COR-L47 (cell line): ENCODE results near the gene GTF2F2.

Experiments
- DNase-seq: peaks from one replicate; lab custom pipeline; 2025; lab: John Stamatoyannopoulos, UW

Gene GTF2F2

DNA sequence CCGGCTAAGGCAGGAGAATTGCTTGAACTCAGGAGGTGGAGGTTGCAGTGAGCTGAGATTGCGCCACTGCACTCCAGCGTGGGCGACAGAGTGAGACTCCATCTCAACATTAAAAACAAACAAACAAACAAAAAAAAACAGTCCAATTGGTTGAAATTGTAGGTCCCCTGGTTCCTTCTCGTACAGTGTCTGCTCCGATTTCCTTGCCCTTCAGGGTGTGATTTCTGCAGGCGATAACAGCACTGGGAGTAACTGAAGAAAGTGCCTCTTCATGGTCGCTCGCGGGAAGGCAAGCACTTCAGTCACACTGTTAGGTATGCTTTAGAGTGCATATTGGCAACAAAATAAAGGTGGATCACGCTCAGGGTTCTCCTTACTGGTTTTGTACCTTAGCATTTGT is 181.0 kb downstream of the GTF2F2 start:
- DNase-seq = no peak

DNA sequence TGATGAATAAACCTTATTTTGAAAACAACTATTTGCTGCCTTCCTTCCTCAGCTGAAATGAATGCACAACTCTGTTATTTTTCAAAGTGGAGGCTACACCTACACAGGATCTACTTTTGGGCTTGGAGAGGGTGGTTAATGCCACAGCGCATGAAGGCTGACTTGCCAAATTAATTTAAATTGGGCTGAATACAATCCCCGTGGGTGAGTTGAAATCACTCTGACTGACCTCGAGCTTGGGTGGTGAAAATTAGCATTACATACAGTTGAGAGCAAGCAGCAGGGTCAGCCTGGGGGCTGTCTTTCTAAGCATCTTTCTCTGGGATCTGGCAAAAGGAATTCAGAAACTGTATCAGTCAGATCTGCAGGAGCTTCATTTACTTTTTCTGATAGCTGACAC is 182.2 kb downstream of the GTF2F2 start:
- DNase-seq = no peak

DNA sequence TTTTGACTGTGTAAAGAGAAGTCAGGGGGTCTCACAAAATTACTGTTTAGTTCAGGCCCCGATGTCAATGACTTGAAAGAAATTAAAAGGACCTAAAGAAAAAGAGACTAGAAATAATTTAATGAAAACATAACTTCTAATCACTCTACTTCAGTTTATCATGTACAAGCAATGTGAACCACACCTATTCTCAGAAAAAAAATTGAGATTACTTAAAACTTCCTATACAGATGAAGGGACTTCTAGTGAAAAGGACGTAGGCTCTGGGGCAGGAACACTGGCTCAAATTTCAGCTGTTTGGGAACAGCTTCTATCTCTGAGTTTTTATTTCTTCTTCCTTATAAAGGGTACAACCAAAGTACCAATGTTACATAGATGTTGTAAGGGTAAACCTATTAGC is 182.7 kb downstream of the GTF2F2 start:
- no peak for DNase-seq

DNA sequence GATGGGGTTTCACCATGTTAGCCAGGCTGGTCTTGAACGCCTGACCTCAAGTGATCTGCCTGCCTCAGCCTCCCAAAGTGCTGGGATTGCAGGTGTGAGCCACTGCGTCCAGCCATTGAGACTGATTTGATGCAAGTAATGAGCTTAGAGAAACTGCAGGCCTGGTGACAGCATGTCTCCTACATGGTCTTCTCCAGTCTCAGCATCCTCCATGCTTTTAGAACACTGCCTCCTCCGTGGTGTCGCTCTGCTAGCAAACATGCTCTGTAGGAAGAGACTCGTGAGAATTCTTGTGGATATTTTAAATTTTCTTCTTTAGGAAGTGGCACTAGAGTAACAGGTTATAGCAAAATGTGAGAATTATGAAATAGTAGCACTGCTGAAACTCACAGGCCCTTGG is 183.6 kb downstream of the GTF2F2 start:
- DNase-seq = no peak

DNA sequence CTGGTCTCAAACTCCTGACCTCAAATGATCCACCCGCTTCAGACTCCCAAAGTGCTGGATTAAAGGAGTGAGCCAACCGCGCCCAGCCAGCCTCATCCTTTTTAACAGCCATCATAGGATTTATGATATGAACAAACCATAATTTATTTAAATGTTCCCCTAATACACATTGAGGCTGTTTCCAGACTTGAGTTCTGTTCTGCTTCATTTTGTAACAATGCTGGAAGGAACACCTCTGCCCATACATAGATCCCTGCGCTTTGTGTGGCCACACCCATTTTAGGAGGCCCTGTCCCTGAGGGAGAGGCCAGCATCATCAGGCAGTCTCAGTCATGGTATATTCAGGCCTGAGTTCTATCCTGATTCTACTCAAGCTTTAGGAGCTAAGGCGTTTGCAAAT is 184.8 kb downstream of the GTF2F2 start:
- DNase-seq = no peak

DNA sequence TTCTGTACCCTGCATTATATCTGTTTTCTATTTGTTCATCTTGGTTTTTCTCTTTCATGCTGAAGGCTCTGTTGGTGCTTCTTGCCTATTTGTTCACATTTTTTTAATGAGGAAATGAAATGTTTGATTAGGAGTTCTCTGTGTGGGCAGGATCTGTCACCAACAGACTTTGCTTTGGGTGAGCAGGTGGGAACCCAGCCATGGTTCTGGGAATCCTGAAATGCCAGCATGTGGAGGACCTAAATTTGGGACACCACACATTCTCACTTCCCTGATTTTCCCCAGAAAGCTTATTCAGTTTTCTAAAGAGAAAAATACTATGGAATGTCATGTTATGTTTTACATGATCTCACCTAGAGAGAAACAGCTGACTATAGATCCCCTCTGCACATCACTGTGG is 186.7 kb downstream of the GTF2F2 start:
- no peak for DNase-seq

DNA sequence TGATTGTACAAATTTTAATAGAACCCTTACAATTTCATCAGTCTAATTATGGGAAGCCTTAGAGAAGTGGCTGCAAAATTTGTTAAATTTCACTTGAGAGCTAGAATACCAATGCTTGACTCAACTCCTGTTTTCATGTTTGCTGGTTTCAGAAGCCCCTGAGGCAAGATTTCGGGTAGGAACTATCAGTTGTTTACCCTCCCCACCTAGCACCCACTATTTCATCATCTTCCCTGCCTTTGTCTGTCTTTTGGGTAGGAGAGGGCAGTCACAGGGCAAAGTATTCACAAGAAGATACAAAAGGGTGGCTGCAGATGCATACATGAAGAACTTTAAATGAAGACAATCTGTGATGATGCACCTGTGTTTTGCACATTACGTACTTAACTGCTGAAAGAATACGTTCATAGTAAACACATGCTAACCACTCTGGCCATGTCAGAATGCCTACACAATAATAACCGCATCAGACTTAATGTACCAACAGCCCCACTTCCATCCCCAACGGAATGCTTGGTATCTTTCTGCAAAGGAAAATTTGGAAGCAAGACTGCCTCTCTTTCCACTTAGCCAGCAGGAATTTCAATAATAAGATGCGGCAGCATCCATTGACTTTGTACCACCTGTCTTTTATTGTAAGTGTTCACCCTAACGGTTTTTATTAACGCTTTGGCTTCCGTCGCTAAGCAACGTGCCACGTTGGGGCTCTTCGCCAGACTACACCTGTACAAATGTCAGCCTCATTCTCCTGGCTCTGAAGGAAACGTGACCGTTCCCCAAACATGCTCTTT is 190.2 kb downstream of the GTF2F2 start:
- no peak for DNase-seq

DNA sequence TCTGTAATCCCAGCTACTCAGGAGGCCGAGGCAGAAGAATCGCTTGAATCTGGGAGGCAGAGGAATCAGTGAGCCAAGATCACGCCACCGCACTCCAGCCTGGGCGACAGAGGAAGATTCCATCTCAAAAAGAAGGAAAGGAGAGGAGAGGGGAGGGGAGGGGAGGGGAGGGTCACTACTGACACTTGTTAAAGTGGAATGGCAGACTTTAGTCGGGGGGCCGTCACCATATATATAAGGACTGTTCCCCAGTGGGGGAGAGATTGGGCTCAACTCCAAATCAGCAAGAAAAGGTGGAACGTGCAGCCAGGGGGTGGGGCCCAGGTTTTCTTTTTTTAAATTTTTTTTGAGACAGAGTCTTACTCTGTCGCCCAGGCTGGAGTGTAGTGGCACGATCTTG is 194.5 kb downstream of the GTF2F2 start:
- no peak for DNase-seq

DNA sequence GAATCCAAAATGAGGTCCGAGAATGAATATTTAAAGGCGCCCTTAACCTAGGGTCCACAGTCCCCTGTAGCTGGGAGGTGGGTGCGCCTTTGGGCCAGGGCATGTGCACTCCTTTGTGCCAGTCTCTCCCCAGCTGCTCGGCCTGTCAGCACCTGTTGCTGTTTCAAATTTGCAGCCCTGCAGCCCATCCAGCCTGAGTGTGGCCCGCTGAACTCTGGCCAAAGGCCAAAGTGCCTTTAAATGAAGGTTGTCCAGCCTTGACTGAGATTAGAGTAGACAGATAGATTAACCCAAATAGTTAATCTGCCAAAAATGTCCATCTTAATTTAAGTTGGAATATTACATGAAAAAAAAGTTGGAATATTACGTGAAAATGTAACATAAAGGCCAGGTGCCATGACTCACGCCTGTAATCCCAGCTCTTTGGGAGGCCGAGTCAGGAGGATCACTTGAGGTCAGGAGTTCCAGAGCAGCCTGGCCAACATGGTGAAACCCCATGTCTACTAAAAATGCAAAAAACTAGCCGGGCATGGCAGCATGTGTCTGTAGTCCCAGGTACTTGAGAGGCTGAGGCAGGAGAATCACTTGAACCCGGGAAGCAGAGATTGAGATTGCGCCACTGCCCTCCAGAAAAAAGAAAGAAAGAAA is 195.3 kb downstream of the GTF2F2 start:
- no peak for DNase-seq

DNA sequence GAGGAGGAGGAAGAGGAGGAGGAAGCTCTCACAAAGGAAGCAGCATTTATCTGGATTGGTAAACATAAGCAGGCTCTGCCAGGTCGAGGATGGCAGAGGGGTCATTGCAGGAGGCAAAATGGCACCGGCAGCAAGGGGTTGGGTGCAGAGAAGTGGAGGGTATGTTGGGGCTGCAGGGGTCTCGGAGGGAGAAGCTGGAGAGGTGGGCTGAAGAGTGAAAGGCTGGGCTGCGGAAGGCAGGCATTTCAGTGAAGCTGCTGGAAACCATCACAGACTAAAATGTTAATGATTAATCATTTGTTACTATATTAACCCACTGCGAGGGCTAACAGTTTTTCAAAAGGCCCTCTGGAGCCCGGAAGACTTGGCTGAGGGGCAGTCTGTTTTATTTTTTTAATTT is 196.0 kb downstream of the GTF2F2 start:
- DNase-seq = no peak

DNA sequence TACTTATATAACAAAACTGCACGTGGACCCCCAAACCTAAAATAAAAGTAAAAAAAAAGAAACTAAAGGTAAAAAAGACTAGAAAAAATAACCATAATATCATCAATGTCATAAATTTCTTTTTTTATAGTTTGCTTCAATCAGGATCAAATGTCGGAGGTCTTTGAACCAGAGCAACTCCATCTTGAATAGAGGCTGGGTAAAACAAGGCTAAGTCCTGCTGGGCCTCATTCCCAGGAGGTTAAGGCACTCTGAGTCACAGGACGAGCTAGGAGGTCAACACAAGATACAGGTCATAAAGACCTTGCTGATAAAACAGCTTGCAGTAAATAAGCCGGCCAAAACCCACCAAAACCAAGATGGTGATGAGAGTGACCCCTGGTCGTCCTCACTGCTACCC is 196.7 kb downstream of the GTF2F2 start:
- DNase-seq = no peak

DNA sequence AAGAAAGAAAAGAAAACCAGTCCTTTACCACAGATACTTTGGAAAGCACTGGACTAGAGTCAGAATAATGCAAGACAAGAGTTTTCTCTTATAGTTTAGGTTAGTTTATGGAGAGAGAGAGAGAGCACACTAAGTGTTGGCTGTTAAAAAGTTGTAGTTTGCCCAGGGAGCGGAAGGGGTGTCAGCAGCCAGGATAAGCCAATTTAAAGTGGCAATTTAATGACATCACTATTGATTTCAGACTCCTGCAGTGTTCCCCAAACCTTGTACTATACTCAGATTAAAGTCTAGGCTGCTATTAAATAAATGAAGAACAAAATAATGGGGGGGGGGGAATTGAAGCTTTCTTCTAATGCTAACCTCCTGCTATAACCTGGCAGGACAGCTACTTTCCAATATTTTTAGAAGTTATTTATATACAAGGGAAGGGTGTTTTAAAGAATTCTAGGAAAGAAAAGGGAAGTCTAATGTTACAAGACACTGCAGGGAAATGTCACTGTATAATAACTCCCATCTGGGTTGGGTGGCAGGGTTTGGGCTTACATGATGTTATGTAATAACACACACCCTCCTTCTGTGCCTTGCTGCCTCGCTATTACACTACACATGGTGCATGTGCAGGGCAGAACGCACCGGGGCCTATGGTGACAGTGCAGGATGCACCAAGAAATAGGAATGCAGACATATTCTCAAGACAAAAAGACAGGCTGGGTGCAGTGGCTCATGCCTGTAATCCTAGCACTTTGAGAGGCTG is 200.7 kb downstream of the GTF2F2 start:
- DNase-seq = no peak

DNA sequence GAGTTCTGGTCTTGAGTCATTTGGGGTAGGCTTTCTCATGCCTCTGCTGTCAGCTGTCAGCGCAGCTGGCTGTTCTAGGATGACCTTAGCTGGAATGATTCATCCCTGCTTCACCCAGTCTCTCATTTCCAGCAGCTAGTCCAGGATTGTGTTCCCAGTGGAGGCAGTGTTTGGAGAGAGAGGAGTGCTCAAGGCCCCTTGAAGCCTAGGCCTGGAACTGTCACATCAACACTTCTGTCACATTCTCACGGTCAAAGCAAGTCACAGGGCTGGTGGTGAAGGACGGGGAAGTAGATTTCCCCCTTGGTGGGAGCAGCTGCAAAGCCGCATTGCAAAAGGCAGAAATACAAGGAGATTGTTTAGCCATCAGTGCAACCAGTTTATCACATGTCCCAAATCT is 205.5 kb downstream of the GTF2F2 start:
- DNase-seq = no peak

DNA sequence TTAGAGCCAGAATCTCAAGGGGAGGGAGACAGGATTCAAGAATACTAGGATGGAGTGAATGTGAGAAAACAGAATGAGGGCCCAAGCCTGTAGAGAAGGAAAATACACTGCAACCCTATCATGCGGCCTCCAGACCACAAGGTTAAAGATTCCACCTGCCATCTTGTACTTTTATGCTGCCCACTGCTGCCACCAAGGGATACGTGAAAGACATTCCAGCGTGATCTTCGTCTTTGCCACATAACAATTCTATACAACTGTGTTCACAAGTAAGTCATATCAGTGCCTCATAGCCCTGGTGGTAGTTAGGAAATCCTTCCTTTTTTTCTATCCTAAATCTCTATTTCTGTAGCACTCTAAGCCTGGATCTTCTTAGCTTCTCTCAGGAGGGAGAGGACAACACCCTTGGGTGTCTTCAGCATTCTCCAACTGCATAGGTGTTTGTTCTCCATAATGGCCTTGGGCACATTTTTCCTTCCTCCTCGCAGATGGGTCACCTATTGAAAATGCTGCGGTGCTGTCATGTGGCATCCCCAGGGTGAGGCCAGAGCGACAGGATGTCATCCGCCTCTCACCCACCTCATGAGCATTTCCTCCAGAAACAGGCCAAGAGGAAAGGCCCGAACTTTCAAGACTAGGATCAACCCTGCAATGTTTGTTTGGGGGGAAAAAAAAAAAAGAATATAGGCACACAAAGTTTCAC is 207.1 kb downstream of the GTF2F2 start:
- no peak for DNase-seq

DNA sequence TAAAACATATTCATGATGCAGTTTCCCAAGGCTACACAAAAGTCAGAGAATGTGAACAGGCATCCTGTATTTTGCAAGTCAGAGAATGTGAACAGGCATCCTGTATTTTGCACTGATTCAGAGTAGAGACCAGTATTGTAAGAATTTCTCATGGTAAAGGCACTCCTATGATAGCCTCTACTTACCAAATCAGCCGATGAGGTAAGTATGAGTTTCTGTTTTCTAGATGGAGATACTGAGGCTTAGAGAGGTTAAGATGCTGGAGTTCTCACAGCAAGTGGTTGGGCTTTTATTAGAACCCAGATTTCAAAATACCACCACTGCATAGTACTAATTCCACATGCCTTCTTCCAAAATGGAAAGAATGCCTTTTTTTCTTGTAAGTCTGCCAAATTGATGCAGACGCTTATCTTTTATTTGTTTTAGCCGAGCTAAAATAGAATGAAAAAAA is 208.4 kb downstream of the GTF2F2 start:
- no peak for DNase-seq

DNA sequence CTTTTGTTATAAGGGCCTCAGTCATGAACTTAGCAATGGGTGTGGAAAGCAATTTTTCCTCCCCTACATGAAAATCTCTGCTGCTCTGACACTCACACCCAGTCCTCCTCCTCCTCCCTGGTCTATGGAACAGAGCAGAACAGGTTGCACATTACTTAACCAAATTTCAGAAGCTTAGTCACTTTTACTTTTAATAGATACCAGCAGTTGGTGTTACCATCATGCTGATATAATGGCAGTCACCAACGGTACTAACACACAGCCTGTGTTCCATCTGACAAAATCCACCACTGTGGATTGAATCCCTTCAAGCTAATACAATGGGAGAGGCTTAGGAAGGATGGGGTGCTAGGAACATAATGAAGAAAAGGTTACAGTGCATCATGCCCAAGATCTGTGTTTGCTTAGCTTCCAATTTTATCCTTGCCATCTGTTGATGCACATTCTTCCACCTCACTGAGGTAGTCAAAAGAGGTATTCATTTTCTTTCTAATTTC is 210.9 kb downstream of the GTF2F2 start:
- DNase-seq = no peak

DNA sequence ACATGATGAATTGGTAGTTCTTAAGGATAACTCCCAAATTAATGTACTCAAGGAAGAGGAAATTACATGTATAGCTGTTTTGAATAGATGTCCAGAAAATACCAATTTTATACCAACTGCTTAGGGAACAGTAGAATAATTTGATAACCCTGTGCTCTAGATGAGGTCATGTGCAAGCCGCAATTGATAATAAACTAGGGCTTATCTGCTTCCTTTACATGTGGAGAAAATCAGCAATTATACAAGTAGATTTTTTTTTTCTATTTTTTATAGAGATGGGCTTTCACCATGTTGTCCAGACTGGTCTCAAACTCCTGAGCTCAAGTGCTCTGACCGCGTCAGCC is 211.4 kb downstream of the GTF2F2 start:
- no peak for DNase-seq

DNA sequence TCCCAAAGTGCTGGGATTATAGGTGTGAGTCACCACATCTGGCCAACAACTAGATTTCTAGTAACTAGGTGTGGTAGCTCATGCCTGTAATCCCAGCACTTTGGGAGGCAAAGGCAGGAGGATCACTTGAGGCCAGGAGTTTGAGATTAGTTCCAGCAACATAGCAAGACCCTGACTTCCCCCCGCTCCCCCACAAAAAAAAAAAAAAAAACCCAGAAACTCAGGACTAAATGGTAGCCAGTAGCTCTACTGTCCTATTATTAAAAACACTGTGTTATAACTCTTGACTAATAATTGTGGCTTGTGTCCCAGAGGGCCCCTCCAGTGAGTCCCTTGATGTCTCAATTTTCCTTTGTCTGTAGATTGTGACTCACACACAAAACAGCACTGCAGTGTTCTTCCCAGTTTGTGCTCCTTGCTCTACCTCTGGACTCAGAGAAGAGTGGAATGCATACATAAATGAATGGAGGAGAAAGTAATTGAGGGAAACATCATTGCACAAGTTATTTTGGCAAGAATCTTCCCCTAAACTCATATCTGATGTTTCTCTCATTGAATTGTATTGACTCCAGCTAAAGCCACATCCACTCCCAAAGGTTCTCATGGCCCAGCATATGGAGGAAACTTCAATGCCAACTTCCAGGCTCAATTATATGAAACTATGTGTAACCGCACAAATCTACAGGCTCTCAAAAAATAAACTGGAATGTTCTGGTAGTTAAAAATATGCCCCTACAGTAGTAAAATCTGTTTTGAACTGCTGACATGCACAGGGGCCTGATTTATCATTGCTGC is 211.9 kb downstream of the GTF2F2 start:
- no peak for DNase-seq

DNA sequence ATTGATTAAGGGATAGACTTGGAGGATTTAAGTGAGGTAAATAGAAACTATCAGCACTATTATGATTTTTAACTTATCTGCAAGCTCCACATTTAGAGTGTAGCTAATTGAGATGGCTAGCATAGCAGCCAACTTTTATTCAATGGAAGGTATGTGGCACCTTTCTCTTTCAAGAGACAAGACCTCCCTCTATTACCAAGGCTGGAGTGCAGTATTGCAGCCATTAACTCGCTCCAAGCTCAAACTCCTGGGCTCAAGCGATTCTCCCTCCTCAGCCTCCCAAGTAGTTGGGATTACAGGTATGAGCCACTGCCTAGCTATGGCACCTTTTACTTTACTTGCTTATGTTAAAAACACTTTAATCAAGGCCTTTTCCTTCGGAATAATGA is 212.5 kb downstream of the GTF2F2 start:
- DNase-seq = no peak

DNA sequence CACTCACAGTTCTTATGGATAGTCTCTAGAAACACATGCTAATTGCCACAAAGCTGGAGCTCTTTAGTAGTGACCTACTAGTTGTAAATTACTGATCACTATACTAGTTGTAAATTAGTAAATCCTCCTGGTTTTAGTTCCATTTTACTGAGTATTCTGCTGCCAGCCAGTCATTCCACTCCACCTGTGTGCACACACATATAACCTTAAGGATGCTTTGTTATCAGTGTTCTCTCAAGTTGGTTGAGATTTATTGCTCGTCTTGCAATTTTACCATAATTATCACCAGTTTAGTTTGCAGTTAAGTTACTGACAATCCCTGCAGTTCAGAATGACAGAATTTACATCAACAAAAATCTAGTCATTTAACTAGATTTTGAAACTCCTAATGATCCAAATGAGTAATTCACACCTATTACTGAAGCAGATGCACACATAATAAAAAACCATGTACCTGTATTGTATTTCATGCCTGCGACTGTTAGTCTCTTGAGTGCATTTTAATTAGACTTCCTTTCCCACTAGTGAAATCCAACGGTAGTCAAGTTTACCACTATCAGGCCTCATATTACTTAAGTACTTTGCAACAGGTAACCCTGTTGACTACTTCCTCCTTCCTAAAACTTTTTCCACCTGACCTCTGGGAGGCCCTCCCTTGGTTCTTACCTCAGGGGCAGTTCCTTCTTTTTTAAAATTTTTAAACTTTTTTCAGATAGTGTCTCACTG is 213.1 kb downstream of the GTF2F2 start:
- DNase-seq = no peak
